A549 (cell line): ENCODE data around the gene TREM1. TPM values are rescaled to one million over a fixed set of nuclear protein-coding genes. Genes with fewer than 3 reads are reported as not detected.

Experiments used
- ATAC-seq, 2 experiments: fragments of 200-7000 bp in 1 of 2; fragments of >200 bp in 1 of 2; cut with Nextera tagmentation in 1 of 2; cut with Tn5 transposase in 1 of 2; 3 replicates each; pipeline versions ENCODE4 v1.8.0 to v1.9.1; 2018 to 2020; ENCODE audit warnings: mild to moderate bottlenecking in 1 of 2, moderate library complexity in 1 of 2
- CTCF ChIA-PET: fragments of 300-600 bp; sonication (Branson Sonifier 250); formaldehyde crosslinking; extraction: SDS; loops from one replicate; lab custom pipeline; 2021; ENCODE audit warnings: antibody characterized with exemption, inconsistent platforms; lab: Yijun Ruan, JAX
- POLR2A ChIA-PET: fragments of 350-600 bp; formaldehyde crosslinking; extraction: SDS; loops from one replicate; lab custom pipeline; 2021; ENCODE audit warnings: antibody characterized with exemption, inconsistent platforms; lab: Yijun Ruan, JAX
- DNase-seq, 2 experiments: peaks; one replicate each; pipeline versions ENCODE4 v3.0.0 to v3.0.0-alpha.2; 2011 to 2016; ENCODE audit warnings: low read depth in 1 of 2, low spot score in 1 of 2
- FAIRE-seq: peaks from 2 replicates; lab custom pipeline; 2011; peaks lifted over from hg19 to GRCh38; lab: Jason Lieb, UNC
- H3K27ac ChIP-seq, 2 experiments: fragments of >200 bp; sonication (Bioruptor Twin); formaldehyde crosslinking; 3 replicates each; pipeline ENCODE4 v1.5.1; 2016 to 2017
- H3K4me1 ChIP-seq: fragments of >200 bp; sonication (Bioruptor Twin); formaldehyde crosslinking; 3 replicates; pipeline ENCODE4 v1.6.1; 2016
- H3K4me2 ChIP-seq: fragments of >200 bp; sonication (Bioruptor Twin); formaldehyde crosslinking; 3 replicates; pipeline ENCODE4 v1.6.1; 2016
- H3K4me3 ChIP-seq: fragments of >200 bp; sonication (Bioruptor Twin); formaldehyde crosslinking; 3 replicates; pipeline ENCODE4 v1.5.1; 2016
- H3K9me3 ChIP-seq: fragments of >200 bp; sonication (Bioruptor Twin); formaldehyde crosslinking; 3 replicates; pipeline ENCODE4 v1.6.1; 2016
- CBX8 ChIP-seq: fragments of 200-600 bp; sonication (generic); IDR thresholded peaks from 2 replicates; pipeline ENCODE4 v1.6.1; 2016
- CEBPB ChIP-seq, 2 experiments: fragments of >200 bp in 1 of 2; sonication (Bioruptor Twin) in 1 of 2; formaldehyde crosslinking in 1 of 2; IDR thresholded peaks; 2 replicates each; pipeline ENCODE4 v1.6.1; 2012 to 2016
- CHD2 ChIP-seq: fragments of 150-350 bp; IDR thresholded peaks from 2 replicates; pipeline ENCODE4 v1.6.1; 2014; ENCODE audit warnings: low read length; ENCODE audit not compliant: partially characterized antibody
- CHD4 ChIP-seq: fragments of 200-600 bp; sonication (generic); IDR thresholded peaks from 2 replicates; pipeline ENCODE4 v1.6.1; 2016; ENCODE audit warnings: antibody characterized with exemption, mild to moderate bottlenecking, borderline replicate concordance
- E2F6 ChIP-seq: IDR thresholded peaks from 2 replicates; pipeline ENCODE4 v1.6.1; 2012; ENCODE audit warnings: low read depth, borderline replicate concordance
- HES2 ChIP-seq: fragments of >200 bp; sonication (Bioruptor Twin); formaldehyde crosslinking; IDR thresholded peaks from 2 replicates; pipeline ENCODE4 v1.6.1; 2016
- HEYL ChIP-seq: fragments of 250-450 bp; sonication (Bioruptor Pico); IDR thresholded peaks from 2 replicates; pipeline ENCODE4 v1.8.0; 2021; ENCODE audit warnings: mild to moderate bottlenecking, moderate library complexity
- HOXB13 ChIP-seq: fragments of 250-450 bp; sonication (Bioruptor Pico); IDR thresholded peaks from 2 replicates; pipeline ENCODE4 v1.5.0; 2020; ENCODE audit warnings: low read depth, mild to moderate bottlenecking, moderate library complexity
- HOXB5 ChIP-seq: fragments of 250-450 bp; sonication (Bioruptor Pico); IDR thresholded peaks from 2 replicates; pipeline ENCODE4 v1.5.0; 2020; ENCODE audit warnings: mild to moderate bottlenecking, moderate library complexity
- KDM5A ChIP-seq: fragments of 200-600 bp; sonication (generic); IDR thresholded peaks from 2 replicates; pipeline ENCODE4 v1.6.1; 2016; ENCODE audit warnings: antibody characterized with exemption, mild to moderate bottlenecking
- NFE2L2 ChIP-seq: fragments of 150-350 bp; conservative IDR thresholded peaks from 2 replicates; pipeline ENCODE4 v1.6.1; 2014; ENCODE audit warnings: low read length
- NR3C1 ChIP-seq: fragments of >200 bp; sonication (Bioruptor Twin); formaldehyde crosslinking; IDR thresholded peaks from 3 replicates; pipeline ENCODE4 v1.6.1; 2017
- PBX3 ChIP-seq: IDR thresholded peaks from 2 replicates; pipeline ENCODE4 v1.6.1; 2012
- POLR2AphosphoS2 ChIP-seq: conservative IDR thresholded peaks from 2 replicates; pipeline ENCODE4 v1.6.1; 2012; ENCODE audit warnings: low read length, improper control_type of control experiment, inconsistent platforms
- RCOR1 ChIP-seq: fragments of 150-350 bp; IDR thresholded peaks from 2 replicates; pipeline ENCODE4 v1.6.1; 2014; ENCODE audit warnings: antibody characterized with exemption, low read length, low read depth
- RFX5 ChIP-seq: fragments of 450-650 bp; IDR thresholded peaks from 2 replicates; pipeline ENCODE4 v1.7.1; 2014; ENCODE audit warnings: antibody characterized with exemption, mild to moderate bottlenecking, moderate library complexity
- RNF2 ChIP-seq: fragments of 200-600 bp; sonication (generic); IDR thresholded peaks from 2 replicates; pipeline ENCODE4 v1.6.1; 2016; ENCODE audit warnings: low read depth, mild to moderate bottlenecking, antibody characterized with exemption, moderate library complexity, borderline replicate concordance
- SMC3 ChIP-seq: fragments of >200 bp; sonication (Bioruptor Twin); formaldehyde crosslinking; IDR thresholded peaks from 3 replicates; pipeline ENCODE4 v1.6.1; 2018; ENCODE audit warnings: inconsistent platforms
- SREBF2 ChIP-seq: fragments of 450-650 bp; IDR thresholded peaks from 2 replicates; pipeline ENCODE4 v1.6.1; 2014; ENCODE audit warnings: mild to moderate bottlenecking, moderate library complexity
- TFCP2L1 ChIP-seq: fragments of 250-450 bp; sonication (Bioruptor Pico); IDR thresholded peaks from 2 replicates; pipeline ENCODE4 v1.5.0; 2021; ENCODE audit warnings: mild to moderate bottlenecking
- USF2 ChIP-seq: fragments of 450-650 bp; IDR thresholded peaks from 2 replicates; pipeline ENCODE4 v1.6.1; 2014; ENCODE audit warnings: antibody characterized with exemption
- ZSCAN20 ChIP-seq: fragments of 250-450 bp; sonication (Bioruptor Pico); IDR thresholded peaks from 2 replicates; pipeline ENCODE4 v1.8.0; 2022; ENCODE audit warnings: mild to moderate bottlenecking, moderate library complexity
- WGBS: methylation state at CpG from one replicate; pipeline ENCODE4 v1.1.6; 2017; ENCODE audit errors: missing lambda C conversion rate; 5-methylcytosine and 5-hydroxymethylcytosine counted together
- polyA plus RNA-seq, 4 experiments: library from polyadenylated mRNA; depleted of rRNA in 3 of 4; stranded (reverse); fragments of >200 nt; fragmentation: RNase III in 1 of 4; extraction: RNeasy Plus Mini Kit Qiagen cat#74134 plus additional on column Dnase treatment in 1 of 4; gene quantifications; 2 replicates in 3 of 4; 3 replicates in 1 of 4; pipeline ENCODE4 v1.2.3, GENCODE V29; 2011 to 2017

Gene TREM1
- polyA plus RNA-seq, 2 of the 4 experiments (the other 2 are of a cell fraction) = not detected

- POLR2A ChIA-PET = no interaction called here
- H3K9me3 ChIP-seq = no peaks in the 10 kb centered on the region
- H3K4me3 ChIP-seq = no peak overlapping the region
- CTCF ChIA-PET = interaction anchor here (0.8 to 5.6 kb wide), 3 partner anchors 11 to 36 kb away, joined by 3 to 39 read pairs (median 4); no protein-coding TSS in a partner anchor
- no peak for TF ChIP-seq ZSCAN20
- no peak for TF ChIP-seq USF2
- no peak for TF ChIP-seq E2F6
- no peak for TF ChIP-seq CHD2
- no peak for TF ChIP-seq PBX3
- TF ChIP-seq POLR2AphosphoS2 = no peak
- no peak for TF ChIP-seq KDM5A
- TF ChIP-seq CEBPB (IDR thresholded peaks at IDR 0.05) = no peak
- no peak for TF ChIP-seq HEYL (CRISPR knock-in tag)
- no peak for TF ChIP-seq RFX5
- TF ChIP-seq HES2 = no peak
- TF ChIP-seq NR3C1 = no peak
- no peak for TF ChIP-seq CHD4
- TF ChIP-seq, all 56 proteins: peak for 0
- Histone ChIP-seq H3K4me2 (no peak overlapping the region), H3K4me1 (no peaks in the 10 kb centered on the region), H3K27ac (no peak overlapping the region)
- no peak for ATAC-seq
- DNase-seq = no peak
- no peak for FAIRE-seq
- WGBS = 56% methylated on average over 5 of the region's 8 CpGs
Measured at GRCh38 chr6:41332241-41332640, 45.8 kb upstream of the TREM1 start.

GRCh38 chr6:41331401-41332150 is 45.1 kb upstream of the TREM1 start:
- FAIRE-seq = no peak
- TF ChIP-seq NFE2L2 (no peak), HOXB13 (no peak), SMC3 (no peak), CBX8 (no peak)
- TF ChIP-seq, all 56 proteins: peak for 0
- no peak overlapping the region for H3K4me2 ChIP-seq
- CTCF ChIA-PET = interaction anchor here (0.8 to 5.6 kb wide), 2 partner anchors 10 to 18 kb away, joined by 4 to 39 read pairs; no protein-coding TSS in a partner anchor
- WGBS = 65% methylated on average over 7 of the region's 11 CpGs
- no peak overlapping the region for H3K27ac ChIP-seq
- no peak for DNase-seq
- ATAC-seq = no peak
- no peaks in the 10 kb centered on the region for H3K4me1 ChIP-seq
- H3K9me3 ChIP-seq = no peaks in the 10 kb centered on the region
- no peak overlapping the region for H3K4me3 ChIP-seq
- POLR2A ChIA-PET = no interaction called here

GRCh38 chr6:41327177-41327576 is 40.7 kb upstream of the TREM1 start:
- Histone ChIP-seq H3K9me3 (no peaks in the 10 kb centered on the region), H3K27ac (no peak overlapping the region), H3K4me1 (no peaks in the 10 kb centered on the region), H3K4me2 (no peak overlapping the region), H3K4me3 (no peak overlapping the region)
- 29% methylated on average over 2 of the region's 2 CpGs for WGBS
- ChIA-PET CTCF (no interaction called here), POLR2A (no interaction called here)
- no peak for ATAC-seq
- TF ChIP-seq SREBF2 (no peak), RFX5 (no peak), HOXB5 (no peak), CHD2 (no peak), RCOR1 (no peak), RNF2 (peak; percentile 31; the same call in 1 of the 2 replicates), NFE2L2 (no peak), TFCP2L1 (CRISPR knock-in tag) (no peak)
- no peak for DNase-seq
- no peak for FAIRE-seq
